HG03097 (cell line): ENCODE measurements around the gene GCA.

Experiments used
- ATAC-seq: cut with Tn5 transposase; IDR thresholded peaks from one replicate; pipeline ENCODE4 v1.9.1; 2021; ENCODE audit not compliant: unreplicated experiment, low FRiP score

The GCA gene

DNA sequence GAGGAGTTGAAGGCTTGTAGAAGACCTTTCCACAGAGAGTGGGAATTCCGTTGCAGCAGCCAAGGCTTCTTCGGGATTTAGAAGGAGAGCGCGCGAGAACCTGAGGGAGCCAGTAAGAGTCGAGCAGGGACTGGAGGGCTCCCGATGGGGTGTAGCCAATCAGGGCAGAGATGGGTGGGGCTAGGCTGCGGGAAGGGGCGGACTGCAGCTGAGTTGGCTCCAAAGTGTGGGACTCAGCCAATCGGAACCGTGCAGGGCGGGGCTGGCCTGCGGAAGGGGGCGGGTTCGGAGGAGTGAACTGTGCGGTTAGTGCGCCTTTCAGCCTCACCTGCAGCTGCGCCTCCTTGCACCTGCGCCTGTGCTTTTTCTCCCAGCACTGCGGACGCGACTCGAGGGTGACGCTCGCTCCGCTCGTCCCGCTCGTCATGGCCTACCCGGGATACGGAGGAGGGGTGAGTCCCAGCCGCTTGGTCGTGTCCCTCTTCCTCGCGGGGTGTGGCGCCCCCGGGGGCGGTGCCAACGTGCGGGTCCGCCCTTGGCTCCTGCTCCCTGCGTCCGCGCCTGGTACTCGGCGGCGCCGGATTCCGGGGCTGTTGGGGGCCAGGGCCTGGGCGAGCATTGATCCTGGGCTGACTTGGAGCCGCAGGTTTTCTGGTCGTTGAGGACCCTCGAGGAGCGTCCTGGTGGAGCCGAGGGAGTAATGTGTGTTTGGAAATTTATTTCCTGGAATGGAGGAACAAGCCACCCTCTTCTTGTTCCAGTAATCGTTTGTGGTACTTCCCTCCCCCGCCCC is at the start of gene GCA:
GCA (plus strand) TSS at position 309 of the 793 bp plus-strand sequence; CDS start at position 426, 117 bp downstream.
- peak; percentile 99 for ATAC-seq

DNA sequence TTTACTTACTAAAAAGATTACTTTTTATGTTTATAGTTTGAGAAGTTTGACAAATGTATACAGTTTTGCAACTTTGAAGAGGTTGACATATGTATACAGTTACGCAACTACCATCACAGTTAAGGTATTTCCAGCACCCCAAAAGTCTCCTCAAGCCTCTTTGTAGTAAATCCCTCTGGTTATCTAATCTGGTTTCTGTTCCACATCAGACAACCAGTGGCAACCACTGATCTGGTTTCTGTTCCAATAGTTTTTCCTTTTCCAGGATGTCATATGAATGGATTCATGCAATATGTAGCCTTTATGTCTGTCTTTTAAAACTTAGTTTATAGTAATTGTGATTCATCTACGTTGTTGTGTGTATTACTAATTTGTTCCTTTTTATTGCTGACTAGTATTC is 48.9 kb upstream of the GCA start:
- ATAC-seq, result no peak

GRCh38 chr2:162297925-162298552 is 45.9 kb upstream of the GCA start:
- no peak for ATAC-seq

- no peak for ATAC-seq
These were observed 45.1 kb upstream of the GCA start for GRCh38 chr2:162298669-162299335.

GRCh38 chr2:162300266-162300665 is 43.7 kb upstream of the GCA start:
- no peak for ATAC-seq

DNA sequence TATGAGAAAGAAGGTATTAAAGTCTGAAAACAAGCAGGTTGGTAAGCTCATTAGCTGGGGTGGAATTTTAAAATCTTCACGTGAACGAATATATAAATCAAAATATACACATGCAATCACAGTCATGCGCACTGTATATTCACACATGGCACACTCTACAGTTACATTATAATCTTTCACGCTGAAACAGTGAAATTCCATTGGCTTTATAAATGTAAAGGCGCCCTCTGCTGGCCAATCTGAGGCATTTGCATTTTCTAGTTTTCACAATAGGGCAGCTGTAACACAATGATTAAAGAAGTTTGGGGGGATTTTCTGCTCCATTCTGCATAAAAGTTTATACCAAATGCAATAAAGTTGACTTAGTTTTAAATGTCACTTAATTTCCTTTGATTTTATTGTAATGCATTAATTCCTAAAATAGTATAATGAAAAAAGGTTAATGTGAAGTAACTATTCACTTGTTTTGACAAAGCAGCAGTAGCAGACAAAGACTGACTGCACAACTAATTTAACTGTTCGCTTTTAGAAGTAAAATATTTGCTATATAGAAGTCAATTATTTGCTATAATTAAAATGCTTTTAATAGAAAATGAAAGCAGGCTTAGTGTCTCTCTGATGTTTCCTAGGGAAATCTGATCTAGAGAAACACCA is 42.7 kb upstream of the GCA start:
- ATAC-seq, result no peak

GRCh38 chr2:162301877-162302276 is 42.1 kb upstream of the GCA start:
- ATAC-seq, result no peak

GRCh38 chr2:162305901-162306300 is 38.0 kb upstream of the GCA start:
- ATAC-seq, result no peak

DNA sequence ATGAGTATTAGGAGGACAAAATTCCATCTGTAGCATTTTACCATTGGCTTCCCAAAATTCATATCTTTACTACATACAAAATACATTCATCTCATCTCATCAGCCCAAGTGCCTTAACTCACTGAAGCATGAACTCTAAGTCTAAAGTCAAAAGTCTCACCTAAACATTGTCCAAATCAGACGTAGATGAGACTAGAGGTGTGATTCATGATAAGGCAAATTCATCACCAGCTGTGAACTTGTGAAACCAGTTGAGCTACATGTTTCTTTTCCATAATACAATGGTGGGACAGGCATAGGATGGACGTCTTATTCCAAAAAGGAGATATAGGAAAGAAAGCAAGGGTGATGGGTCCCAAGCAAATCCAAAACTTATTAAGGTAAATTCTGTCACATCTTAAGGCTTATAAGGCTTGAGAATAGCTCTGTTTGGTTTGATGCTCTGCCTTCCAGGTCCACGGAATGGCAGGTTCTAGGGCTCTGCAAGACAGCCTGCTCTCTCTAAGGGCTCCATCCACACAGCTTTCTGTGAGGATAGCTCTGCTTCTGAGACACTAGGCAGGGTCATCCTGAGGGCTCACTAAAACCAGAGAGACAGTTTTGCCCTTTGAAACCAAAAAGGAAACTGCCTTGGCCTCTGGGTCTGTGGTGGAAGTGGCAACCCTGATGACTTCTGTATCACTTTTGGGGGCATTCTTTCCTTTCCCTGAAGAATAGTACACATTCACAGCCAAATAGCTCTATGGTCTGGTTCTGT is 35.0 kb upstream of the GCA start:
- peak; percentile 42 for ATAC-seq

DNA sequence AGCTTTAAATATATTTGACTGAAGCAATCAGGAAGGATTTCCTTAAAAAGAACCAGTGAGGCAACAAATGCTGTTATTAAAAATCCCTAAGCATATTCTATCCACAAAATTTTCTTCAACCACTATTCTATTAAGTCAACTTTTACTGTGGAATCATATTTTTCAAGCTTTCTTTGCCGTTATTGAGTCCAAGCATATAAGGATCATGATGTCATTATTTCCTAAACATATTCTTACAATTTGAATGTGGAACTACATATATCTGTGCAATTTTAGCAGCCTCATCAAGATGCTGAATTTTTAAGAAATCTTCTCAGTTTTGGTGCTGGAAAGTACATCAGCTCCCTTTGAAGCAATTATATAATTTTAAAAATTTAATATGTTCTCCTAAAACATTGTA is 31.1 kb upstream of the GCA start:
- ATAC-seq, result no peak

- no peak for ATAC-seq
These were observed 28.0 kb upstream of the GCA start for GRCh38 chr2:162315938-162316337.

DNA sequence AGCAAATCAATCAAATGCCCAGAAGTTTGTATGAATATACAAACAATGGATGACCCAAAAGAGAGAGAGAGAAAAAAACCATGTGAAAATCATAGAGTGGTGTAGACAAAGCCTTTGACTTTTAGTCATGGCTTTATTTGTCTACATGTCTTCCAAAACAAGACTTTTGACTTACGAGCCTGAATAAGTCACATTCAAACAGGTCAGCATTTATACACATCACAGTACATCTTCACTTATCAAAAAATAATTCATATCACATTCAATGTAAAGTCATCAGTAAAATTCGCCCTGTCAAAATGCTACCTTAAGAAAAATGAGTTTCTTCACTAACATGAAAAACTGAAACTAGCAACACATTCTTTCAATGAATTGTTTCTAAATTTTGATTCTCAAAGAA is 27.3 kb upstream of the GCA start:
- ATAC-seq, result no peak

DNA sequence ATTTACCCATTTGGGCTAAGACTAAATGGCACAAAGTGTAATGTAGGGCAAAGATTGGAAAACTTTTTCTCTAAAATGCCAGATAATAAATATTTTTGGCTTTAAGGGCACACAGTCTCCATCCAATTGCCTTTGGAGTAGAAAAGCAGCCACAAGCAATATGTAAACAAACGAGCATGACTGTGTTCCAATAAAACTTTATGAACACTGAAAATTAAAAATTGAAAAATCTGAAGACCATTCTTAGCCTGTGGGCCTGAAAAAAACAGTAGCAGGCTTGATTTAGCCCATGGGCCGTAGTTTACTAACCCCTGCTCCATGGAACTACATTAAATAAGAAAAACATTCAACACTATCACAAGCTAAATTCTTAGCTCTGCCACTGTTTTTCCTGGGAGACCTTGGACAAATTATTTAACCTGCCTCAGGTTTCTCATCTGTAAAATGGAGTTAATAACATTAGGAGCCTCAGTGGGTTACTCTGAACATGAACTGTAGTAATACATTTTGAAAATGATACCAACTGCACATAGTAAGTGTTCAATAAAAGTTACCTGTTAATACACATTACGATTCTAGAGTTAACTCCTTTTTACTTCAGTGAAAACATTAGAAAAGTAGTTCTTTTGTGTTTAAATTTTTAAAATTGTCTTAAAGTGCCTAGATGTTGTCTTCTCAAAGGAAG is 26.7 kb upstream of the GCA start:
- ATAC-seq, result no peak

GRCh38 chr2:162317861-162318327 is 26.0 kb upstream of the GCA start:
- ATAC-seq, result peak; percentile 3

DNA sequence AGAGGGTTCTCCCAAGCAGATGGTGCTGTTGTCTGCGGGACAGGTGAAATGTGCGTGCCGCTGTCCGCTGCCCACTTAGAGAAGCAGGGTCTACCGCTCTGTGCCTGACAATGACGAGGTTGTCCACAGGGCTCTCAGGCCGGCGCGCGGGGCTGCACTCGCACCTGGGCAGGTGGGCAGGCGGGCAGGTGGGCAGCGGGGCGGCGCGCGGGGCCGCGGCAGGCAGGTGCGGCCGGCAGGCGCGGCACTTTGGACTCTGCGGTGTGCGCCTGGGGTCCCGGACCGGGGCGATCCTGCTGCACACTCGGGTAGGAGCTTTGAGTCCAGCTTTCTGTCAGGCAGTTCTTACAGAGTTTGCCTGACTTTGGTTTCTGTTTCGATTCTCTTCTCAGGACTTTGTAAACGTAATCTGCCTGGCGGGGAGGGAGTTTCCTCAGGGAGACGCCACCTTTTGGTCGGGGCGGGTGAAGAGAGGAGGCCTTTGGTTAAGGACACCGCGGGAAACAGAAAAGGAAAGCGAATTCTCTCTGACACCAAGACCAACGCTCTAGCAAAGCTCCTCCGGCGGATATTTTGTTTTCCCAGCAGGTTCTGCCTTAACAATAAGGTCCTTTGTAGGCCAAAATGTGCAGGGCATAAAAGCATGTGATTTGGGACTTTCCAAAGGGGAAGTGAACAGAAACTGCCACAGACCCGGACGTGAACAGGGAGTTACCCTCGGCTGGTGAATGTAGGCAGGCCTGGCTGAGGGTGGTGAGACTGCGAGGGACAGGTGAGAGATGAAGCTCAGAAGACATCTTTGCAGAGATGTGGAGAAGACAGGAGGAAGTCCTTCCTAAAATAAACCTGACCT is 25.4 kb upstream of the GCA start, which contains the start of gene IFIH1:
IFIH1 (minus strand) TSS at position 357 of the 853 bp plus-strand sequence. CDS start 377 bp downstream, outside the sequence.
- ATAC-seq, result peak; percentile 86

GRCh38 chr2:162320864-162321517 is 22.9 kb upstream of the GCA start:
- no peak for ATAC-seq

- ATAC-seq, result no peak
These were observed 19.0 kb upstream of the GCA start for GRCh38 chr2:162324953-162325352.

GRCh38 chr2:162327134-162327769 is 16.7 kb upstream of the GCA start:
- no peak for ATAC-seq
